Stimulated activated CD8-positive, alpha-beta memory T cell treated with anti-CD3 and anti-CD28 coated beads, Interleukin-15, amount 100 ng/mL, for 1 hour (primary cell): ENCODE results near the gene ATP5MG.
"Not testable (repeated sequence)": the region's sequence is repeated elsewhere in the genome, so short reads cannot be mapped to it uniquely, and the experiment has no call there.

Experiments used
- DNase-seq: peaks from one replicate; pipeline ENCODE4 v3.0.0-alpha.2; 2020; ENCODE audit warnings: low read depth

The ATP5MG gene, protein sequence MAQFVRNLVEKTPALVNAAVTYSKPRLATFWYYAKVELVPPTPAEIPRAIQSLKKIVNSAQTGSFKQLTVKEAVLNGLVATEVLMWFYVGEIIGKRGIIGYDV

DNA sequence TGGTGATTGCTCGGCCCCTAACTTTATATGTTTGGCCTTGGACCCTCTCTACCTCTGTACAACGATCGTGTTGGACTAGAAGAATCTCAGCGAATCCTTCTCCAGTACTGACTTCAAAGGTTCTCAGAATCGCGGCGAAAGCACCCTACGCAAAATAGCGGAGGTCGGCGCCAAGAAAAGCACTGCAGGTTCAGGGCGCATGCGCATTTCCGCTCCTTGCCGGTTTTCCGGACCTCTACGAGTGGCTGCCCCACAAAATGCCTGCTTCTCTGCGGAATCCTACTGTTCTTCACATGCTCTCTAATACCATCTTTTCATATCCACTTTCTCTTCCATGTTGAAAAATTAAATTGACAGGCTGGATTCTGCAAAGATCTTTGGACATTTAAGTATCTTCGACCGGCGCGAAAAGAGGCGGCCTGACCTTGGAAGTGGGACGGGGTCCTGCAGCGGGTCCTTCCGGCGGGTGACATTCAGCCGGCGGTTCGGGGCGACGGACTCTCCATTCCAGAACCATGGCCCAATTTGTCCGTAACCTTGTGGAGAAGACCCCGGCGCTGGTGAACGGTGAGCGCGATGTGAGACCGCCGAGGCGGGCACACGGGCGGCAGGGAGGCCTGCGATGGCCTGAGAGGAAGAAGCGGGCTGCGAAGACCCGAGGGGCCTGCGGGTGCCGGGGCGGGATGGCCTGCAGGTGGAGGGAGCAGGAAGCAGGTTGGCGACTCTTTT lies at the start of gene ATP5MG:
Gene ATP5MG (plus strand): TSS at position 456 of the 729 bp plus-strand sequence. CDS start 60 bp downstream, at position 516.
- DNase-seq, result peak; percentile 91

DNA sequence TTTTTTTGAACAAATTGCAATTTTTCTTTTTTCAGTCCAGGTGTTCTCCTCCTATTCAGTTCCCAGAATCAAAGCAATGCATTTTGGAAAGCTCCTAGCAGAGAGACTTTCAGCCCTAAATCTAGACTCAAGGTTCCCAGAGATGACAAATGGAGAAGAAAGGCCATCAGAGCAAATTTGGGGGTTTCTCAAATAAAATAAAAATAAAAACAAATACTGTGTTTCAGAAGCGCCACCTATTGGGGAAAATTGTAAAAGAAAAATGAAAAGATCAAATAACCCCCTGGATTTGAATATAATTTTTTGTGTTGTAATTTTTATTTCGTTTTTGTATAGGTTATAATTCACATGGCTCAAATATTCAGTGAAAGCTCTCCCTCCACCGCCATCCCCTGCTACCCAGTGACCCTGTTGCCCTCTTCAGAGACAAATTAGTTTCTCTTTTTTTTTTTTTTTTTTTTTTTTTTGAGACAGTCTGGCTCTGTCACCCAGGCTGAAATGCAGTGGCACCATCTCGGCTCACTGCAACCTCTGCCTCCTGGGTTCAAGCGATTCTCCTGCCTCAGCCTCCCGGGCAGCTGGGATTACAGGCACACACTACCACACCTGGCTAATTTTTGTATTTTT lies 48.2 kb upstream of the ATP5MG start:
- no peak for DNase-seq

DNA sequence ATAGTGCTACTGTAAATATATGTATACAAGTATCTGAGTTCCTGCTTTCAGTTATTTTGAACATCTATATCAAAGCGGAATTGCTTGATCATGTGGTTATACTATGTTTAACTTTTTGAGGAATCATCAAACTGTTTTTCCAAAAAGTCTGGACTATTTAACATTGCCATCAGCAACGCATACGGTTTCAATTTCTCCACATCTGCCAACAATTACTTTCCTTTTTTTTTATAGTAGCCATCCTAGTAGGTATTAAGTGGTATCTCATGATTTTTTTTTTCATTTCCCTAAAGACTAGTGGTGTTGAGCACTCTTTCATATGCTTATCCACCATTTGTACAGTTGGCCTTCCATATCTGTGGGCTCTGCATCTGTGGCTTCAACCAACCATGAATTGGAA lies 43.3 kb upstream of the ATP5MG start:
- no peak for DNase-seq

DNA sequence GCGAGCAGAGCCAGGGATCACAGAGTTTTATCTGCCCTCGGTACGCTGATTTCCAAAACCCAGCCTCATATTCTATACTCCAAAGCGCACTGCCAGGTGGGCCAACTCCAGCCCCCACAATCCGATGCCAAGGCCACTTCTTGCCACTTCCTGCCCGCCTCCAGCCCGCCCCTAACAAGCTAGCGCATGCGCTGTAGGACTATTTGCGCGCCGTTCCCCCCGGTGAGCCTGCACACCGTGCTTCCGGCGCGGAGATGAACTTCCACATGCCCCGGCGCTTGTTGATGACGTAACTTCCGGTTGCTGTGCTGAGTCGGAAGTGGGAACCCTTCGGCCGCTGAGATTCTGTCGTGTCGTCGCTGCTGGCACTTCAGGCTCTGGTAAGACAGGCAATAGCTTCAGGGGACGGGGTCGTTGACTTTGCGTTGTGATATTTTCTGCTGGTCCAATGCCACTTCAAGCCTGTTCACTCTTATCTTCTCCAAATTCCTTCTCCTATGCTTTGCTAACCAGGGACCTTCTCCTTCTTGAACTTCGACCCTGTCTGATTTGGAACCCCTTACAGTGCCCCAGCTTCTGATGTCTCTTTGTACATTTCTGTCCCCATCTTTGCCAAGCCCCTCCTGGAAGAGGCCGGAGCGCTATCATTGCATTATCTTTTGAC lies 42.0 kb upstream of the ATP5MG start, which contains the start of gene UBE4A:
Gene UBE4A (plus strand): TSS at position 306 of the 664 bp plus-strand sequence. CDS start 5,481 bp downstream, outside the sequence.
- peak; percentile 98 for DNase-seq

DNA sequence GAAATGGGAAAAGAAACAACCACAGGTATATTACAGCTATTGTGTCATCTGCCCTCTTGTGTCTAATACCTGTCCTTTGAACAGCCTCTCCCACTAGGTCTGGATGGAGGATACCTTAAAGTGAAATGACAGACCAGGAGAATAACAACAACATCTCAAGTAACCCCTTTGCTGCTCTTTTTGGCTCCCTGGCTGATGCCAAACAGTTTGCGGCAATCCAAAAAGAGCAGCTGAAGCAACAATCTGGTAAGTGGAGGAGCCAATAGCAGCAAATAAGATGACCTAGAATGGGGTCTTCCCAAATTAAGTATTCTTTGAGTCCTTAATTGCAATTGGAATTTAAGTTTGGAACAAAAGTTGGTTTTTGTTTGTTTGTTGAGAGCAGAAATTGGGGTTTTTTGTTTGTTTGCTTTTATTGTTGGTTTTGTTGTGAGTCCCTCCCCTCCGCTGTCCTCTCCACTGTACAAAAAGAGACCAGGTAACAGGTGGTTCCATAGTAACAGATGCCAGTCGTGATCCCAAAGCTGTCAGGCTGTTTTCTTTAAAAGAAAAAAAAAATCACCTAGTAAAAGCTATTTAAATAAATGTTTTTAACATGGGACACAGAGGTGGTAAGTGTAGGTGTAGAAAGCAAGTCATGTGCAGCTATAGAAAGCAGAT lies 36.3 kb upstream of the ATP5MG start:
- no peak for DNase-seq

DNA sequence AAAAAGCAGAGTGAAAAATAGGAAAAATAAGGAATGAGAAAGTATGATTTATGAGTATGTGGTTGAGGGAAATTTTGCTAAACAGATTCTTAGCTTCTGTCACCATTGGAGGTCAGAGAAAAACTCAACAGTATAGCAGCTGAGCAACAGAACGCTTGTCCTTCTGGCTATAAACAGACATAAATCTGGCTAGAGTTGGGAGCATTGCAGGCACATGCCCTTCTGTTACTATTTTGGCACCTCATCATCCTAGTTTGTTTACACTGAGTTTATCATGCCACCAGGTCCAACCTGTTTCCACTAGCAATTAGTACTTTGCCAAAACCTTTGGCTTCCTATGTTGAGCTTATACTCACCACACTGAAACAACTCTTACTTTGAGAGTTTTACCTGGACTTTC lies 35.1 kb upstream of the ATP5MG start:
- no peak for DNase-seq

DNA sequence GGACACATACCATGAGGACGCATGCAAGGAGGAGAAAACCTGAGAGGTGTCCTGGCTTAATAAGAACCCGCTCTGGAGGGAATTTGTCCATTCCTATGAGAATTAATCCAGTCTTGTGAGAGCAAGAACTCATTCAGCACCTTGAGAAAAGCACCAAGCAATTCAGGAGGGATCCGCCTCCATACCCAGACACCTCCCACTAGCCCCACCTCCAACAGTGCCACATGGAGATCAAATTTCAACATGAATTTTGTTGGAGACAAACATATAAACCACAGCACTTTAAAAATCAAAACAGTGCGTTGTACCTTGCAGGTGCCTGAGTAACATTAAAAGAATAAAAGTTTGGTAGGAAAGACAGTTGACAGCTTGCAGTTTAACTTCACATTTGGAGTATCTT lies 30.6 kb upstream of the ATP5MG start:
- no peak for DNase-seq

DNA sequence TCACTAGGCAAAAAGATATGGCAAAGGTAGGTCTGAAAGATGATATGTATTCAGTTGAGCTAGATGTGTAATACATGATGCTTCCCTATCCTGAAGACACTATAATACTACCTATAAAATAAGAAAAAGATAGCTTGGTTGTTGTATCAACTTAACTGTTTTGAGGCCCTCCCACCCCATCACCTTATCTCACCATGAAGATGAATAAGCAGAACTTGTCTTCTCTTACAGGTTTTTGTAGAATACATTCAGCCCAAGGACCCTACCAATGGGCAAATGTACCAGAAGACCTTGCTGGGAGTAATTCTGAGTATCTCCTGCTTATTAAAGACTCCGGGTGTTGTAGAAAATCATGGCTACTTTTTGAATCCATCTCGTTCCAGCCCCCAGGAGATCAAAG lies 28.1 kb upstream of the ATP5MG start:
- no peak for DNase-seq

DNA sequence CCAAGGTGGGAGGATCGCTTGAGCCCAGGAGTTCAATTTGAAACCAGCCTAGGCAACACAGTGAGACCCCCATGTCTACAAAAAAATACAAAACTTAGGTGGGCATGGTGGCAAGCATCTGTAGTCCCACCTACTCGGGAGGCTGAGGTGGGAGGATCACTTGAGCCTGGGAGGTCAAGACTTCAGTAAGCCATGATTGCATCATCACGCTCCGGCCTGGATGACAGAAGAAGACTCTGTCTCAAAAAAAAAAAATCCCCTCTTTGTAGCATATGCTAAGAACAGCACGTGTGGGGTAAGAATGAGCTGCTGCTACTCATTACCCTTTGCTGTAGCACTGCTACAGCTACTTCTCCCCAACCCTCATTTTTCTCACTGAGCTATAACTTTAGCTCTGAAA lies 27.5 kb upstream of the ATP5MG start:
- no peak for DNase-seq

DNA sequence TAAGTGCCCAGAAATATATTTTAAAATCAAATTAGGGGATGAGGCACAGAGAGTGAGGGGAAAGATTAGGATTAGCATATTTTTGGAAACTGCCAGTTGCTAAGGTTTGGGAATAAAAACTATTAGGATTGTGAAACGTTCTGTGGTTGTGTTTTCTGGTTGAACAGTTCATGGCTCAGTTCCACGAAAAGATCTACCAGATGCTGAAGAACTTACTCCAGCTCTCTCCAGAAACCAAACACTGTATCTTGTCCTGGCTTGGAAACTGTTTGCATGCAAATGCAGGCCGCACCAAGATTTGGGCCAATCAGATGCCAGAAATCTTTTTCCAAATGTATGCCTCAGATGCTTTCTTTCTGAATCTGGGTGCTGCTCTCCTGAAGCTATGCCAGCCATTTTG lies 26.7 kb upstream of the ATP5MG start:
- DNase-seq, result no peak

DNA sequence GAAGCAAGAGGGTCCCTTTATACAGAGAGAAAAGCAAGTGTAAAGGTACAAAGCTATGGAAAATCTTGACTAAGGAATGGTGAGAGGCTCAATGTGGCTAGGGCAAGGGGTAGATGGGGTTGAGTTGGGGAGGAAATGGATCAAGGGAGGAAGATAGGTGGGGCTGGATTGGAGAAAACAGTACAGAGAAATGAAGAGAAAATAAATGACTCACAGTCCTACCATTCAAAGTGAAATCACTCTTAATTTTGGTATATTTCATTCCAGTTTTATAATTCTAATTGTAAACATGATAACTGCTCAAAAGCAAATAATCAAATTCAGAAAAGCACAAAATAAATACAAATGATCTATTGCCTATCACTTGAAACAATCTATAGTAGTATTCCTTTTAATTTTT lies 25.4 kb upstream of the ATP5MG start:
- no peak for DNase-seq

DNA sequence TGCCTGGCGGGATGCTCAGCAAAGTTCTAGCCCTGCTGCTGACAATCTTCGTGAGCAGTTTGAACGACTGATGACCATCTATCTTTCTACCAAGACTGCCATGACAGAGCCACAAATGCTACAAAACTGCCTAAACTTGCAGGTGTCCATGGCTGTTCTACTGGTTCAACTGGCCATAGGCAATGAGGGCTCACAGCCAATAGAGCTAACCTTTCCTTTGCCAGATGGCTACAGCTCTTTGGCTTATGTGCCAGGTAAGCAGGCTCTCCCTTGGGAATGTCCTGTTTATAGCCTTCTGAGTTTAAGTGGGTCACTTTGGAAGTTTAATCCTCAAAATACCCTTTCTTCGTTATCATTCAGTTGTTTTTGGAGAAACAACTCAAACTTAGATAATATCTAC lies 21.9 kb upstream of the ATP5MG start:
- no peak for DNase-seq

DNA sequence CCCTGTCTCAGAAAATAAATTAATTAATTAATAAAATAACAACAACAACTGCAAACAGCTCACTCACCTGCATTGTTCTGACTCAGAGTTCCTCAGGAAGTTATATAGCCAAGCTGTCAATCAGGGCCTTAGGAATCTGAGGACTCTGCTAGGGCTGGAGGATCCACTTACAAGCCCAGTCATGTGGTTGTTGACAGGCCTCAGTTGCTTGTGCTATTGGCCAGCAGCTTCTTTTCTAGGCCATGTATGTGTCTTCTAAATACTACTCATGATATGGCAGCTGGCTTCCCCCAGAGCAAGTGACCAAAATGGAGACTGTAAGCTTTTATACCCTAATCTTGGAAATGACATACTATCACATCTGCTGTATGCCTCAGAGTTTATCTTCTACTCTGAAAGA lies 20.8 kb upstream of the ATP5MG start:
- DNase-seq, result no peak

DNA sequence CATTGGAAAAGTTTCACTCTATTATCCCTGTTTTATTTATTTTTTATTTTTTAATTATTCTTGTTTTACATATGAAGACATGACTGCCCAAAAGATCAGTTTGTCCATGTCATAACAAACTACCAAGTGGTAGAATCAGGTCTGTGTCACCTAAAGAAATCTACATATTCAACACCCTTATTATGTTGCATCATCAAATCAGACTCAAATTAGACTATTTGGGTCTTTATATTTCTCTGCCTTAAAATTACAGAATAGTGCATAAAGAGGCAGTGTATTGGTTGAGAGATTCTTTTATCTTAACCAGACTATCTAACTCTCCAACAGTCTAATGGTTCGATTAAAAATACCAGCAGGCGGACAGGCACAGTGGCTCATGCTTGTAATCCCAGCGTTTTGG lies 18.5 kb upstream of the ATP5MG start:
- no peak for DNase-seq

DNA sequence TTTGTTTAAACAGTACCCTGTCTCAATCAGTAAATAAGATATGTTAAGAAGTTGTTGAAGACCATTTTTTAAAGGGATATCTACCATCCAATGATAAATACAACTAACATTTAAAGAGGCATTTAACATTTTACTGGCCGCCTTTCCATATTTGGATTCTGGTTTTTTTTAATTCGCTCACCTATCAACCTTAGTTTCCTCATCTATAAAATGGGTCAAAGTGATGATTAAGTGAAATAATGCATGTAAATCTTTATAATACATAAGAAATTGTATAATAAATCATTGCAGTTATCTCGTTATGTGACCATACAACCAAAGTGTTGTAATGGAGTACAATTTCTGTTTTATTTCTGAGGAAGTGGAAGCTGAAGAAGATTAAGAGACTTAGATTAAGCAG lies 17.7 kb upstream of the ATP5MG start:
- no peak for DNase-seq

DNA sequence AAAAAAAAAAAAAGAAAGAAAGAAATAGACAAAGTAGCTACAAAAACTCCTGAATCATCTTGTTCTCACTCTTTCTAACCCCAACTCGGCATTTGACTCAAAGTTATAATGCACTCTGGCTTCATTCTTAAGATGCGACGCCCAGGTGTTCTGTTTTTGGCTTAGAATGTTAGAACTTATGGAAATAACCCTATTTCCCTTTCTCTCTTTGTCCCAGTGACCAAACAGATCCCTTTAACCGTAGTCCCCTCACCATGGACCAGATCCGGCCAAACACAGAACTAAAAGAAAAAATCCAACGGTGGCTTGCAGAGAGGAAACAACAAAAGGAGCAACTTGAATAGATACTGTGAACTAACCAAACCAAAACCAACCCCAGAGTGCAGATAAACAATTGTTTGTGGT lies 5.3 kb upstream of the ATP5MG start:
- no peak for DNase-seq

DNA sequence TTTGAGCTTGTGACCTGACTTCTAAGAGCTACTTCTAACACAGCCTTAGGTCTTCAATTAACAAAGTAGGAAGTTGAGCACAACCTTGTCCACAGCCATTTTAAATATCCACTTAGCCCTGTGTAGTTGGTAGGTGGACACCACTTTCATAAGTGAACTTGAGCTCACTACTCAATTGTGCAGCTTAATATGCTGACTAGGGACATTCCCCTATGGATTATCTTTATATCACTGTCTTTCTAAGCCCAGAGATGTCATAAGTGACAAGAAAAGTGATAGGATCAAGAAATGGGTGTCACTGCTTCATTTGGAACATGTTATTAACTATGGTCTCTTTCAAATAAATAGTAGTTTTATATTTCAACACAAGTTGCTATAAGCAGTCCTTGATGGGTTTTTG lies 4.0 kb upstream of the ATP5MG start:
- DNase-seq, result no peak

DNA sequence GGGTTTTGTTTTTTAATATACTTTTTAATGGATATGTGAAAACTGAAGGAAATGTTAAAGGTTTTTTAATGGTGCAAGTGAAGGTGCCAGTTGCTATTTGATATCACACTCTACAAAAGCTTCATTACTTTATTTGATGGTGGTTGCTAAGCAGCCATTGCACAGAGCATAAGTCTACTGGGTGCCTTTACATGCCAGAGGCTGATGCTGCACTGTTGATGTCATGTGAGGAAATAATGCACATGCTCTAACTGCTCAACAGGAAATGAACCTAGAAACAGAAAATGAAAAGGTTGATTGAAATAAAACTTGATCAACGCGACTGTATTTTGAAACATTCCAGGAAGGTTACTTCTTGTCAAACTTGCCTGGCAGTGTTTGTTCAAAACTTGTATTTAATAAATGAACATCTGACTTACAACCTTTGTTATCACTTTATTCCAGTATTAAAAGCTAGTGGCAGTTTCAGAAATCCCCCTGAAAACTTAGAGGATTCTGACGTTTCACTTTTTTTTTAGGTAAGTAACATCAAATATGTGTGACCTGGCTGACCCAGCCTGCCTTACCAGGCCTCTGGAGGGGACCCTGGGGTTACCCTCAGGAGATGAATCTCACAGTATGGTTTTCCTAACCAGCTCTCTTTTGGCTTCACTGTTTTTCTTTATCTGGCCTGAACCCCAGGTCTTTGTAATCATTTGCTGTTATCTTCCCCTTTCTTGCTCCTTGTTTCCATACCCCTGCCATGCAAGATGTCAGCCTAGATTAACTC lies 2.4 kb upstream of the ATP5MG start:
- no peak for DNase-seq

DNA sequence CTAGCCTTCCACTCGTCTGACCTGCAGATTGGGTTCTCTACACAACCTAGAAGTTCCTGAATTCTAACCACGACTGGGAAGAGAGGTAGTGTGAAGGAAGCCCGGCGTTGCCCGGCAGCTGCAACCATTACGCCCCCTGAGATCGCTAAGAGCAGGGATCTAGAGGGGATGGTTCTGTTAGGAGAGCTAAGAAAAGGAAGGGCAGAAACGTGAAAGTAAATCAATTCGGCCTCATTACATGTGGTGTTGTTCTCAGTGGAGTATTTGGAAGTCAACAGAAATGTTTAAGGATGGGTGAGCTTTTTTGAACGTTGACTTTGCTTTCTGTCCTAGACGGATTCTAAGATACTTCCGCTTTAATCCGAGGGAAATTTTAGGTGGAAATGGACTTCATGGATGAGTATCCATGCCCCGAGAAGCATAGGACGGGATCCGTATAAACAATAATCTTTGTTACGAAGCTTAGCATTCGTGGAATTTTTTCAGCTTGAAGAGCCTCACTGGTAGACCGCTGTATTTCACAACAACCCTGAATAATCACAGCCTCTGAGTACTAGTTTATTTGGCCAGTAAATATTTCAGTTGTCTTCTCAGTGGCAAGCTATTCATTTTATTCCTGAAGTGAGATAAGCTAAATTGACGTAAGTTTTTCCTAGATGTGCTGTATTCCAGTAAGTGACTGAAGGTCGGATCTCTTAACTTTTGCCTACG lies 629 bp downstream of the ATP5MG start:
- DNase-seq, result no peak

DNA sequence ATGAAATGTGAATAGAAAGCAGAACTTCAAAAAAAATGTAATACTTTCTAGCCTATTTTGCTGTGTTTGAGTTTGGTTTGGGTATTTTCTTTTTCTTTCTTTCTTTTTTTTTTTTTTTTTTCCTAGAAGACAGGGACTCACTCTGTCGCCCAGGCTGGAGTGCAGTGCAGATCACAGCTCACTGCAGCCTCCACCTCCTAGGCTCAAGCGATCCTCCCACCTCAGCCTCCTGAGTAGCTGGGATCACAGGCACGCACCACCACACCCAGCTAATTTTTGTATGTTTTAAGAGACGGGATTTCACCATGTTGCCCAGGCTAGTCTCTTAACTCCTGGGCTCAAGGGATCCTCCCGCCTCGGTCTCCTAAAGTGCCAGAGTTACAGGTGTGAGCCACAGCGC lies 1.2 kb downstream of the ATP5MG start:
- not testable (repeated sequence) for DNase-seq

DNA sequence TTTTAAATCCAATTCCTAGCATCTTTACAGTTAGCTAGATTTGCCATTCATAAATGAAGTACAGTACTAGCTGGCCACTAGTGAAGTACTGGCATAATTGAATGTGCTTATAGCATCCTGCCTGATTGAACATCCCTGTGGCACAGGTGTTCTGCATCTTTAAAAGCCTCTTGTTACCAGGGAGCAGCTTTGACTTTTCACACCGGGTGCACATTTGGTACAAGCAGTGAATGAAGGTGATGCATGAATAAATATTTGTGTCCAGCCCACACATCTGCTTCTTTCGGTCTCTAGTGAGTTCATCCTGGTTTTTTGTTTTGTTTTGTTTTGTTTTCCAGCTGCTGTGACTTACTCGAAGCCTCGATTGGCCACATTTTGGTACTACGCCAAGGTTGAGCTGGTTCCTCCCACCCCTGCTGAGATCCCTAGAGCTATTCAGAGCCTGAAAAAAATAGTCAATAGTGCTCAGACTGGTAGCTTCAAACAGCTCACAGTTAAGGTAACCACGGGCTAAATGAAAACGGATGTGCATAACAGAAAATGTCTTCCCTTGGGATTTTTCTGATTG lies 5.3 kb downstream of the ATP5MG start:
- no peak for DNase-seq
